Activated T-cell treated with anti-CD3 and anti-CD28 coated beads for 48 hours (primary cell): ENCODE measurements around the gene RAB33B.
"Not testable (repeated sequence)": the region's sequence is repeated elsewhere in the genome, so short reads cannot be mapped to it uniquely, and the experiment has no call there.

Experiments
- DNase-seq: peaks from one replicate; pipeline ENCODE4 v3.0.0-alpha.2; 2020; ENCODE audit warnings: low read depth

RAB33B gene

GRCh38 chr4:139464512-139464911, 10.6 kb downstream of the RAB33B start:
- DNase-seq = not testable (repeated sequence)

- DNase-seq = no peak
Observed at GRCh38 chr4:139465922-139466321, 12.0 kb downstream of the RAB33B start.

GRCh38 chr4:139468756-139469155, 14.8 kb downstream of the RAB33B start:
- DNase-seq = not testable (repeated sequence)

- no peak for DNase-seq
Observed at GRCh38 chr4:139469216-139469615, 15.3 kb downstream of the RAB33B start.

- no peak for DNase-seq
Observed at GRCh38 chr4:139469869-139470268, 15.9 kb downstream of the RAB33B start.

GRCh38 chr4:139470295-139470694, 16.4 kb downstream of the RAB33B start:
- no peak for DNase-seq

GRCh38 chr4:139470997-139471665, 17.2 kb downstream of the RAB33B start:
- DNase-seq = no peak

GRCh38 chr4:139472852-139473251, 18.9 kb downstream of the RAB33B start:
- DNase-seq = no peak

- no peak for DNase-seq
Observed at GRCh38 chr4:139476363-139476762, 22.4 kb downstream of the RAB33B start.

GRCh38 chr4:139481465-139481864, 27.5 kb downstream of the RAB33B start:
- no peak for DNase-seq

- no peak for DNase-seq
Observed at GRCh38 chr4:139483000-139483399, 29.1 kb downstream of the RAB33B start.

GRCh38 chr4:139484783-139485311, 30.9 kb downstream of the RAB33B start:
- no peak for DNase-seq

GRCh38 chr4:139488442-139488841, 34.5 kb downstream of the RAB33B start:
- DNase-seq = no peak

GRCh38 chr4:139489638-139490037, 35.7 kb downstream of the RAB33B start:
- DNase-seq = no peak

GRCh38 chr4:139492429-139492828, 38.5 kb downstream of the RAB33B start:
- no peak for DNase-seq

- no peak for DNase-seq
Observed at GRCh38 chr4:139493176-139493575, 39.3 kb downstream of the RAB33B start.

GRCh38 chr4:139499186-139499585, 45.3 kb downstream of the RAB33B start:
- DNase-seq = no peak

- DNase-seq = no peak
Observed at GRCh38 chr4:139501117-139501516, 47.2 kb downstream of the RAB33B start.

- DNase-seq = no peak
Observed at GRCh38 chr4:139501527-139501926, 47.6 kb downstream of the RAB33B start.

GRCh38 chr4:139501927-139502899, 48.3 kb downstream of the RAB33B start:
- DNase-seq = no peak

GRCh38 chr4:139503622-139504166, 49.8 kb downstream of the RAB33B start:
- DNase-seq = no peak

GRCh38 chr4:139506774-139507173, 52.9 kb downstream of the RAB33B start:
- no peak for DNase-seq
